Anterior cingulate cortex (tissue), 58 donors: Measurements from ENCODE around the gene USP19.

ENCODE experiments used
- DNase-seq, 58 donors: peaks; one replicate each; lab custom pipeline; 2025; lab: John Stamatoyannopoulos, UW

Gene USP19

DNA sequence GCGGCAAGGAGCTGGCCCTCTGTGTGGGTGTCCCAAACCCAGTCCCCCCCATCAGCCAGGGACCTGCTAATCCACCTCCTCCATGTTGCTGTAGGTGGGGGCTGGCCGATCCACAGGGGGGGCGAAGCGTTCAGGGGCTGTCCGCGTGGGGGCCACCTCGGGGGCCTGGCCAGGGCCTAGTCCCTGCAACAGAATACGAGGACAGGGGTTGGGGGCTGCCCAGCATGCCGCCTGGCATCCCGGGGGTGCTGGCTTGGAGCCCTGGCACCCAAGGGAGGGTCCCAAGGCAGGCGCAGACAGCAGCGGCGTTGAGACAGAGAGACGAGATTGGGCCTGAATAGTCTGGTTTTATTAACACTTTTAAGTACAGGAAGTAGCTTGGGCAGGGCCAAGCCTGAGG, 12.3 kb downstream of the USP19 start:
- DNase-seq, result no peak

DNA sequence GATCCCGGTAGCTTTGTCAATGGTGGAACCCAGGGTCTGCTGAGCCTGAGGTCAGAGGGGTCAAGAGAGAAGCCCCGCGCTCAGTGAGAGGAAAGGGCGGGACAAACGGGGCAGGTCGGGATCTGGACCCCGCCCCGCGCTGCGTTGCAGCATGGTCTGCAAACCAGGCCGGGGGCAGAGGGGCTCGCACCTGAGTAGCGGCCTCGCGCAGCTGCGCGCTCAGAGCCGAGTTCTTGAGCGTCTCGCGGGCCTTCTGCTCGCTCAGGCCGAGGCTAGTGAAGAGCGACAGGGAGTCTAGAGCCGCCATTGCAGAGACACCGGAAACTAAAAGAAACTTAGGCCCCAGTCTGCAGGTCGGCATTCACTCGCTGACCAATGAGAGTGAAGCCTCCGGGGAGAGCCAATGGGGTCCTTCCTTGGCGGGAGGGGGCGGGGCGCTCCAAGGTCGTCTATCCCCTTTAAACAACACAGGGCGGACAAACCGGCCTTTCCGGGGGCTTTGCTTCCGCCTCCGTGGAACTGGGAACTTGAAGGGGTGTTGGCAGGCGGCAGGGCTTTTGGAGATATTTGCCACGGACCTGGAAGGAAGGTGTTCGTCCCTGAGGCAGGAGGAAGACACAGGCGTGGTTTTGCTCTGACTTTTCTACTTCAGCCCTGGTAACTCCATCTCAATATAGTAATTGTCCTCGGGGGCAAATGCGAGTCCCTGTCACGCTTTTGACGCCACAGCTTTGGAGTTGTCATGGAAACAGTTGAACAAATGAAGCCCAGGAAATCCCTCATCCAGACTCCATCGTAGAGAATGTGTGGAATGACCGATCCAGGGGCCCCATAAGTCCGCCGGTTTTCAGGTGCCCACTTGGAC, 16.0 kb downstream of the USP19 start, which contains the start of gene QARS1:
Gene QARS1 (minus strand): TSS at position 331 of the 865 bp plus-strand sequence. CDS start 24 bp downstream, at position 307.
- DNase-seq, result peak; percentile 56 to 97 (median 90)

- DNase-seq, result no peak
Observed at GRCh38 chr3:49104052-49104426, 16.6 kb downstream of the USP19 start.

GRCh38 chr3:49100046-49100615, 20.5 kb downstream of the USP19 start:
- no peak for DNase-seq

DNA sequence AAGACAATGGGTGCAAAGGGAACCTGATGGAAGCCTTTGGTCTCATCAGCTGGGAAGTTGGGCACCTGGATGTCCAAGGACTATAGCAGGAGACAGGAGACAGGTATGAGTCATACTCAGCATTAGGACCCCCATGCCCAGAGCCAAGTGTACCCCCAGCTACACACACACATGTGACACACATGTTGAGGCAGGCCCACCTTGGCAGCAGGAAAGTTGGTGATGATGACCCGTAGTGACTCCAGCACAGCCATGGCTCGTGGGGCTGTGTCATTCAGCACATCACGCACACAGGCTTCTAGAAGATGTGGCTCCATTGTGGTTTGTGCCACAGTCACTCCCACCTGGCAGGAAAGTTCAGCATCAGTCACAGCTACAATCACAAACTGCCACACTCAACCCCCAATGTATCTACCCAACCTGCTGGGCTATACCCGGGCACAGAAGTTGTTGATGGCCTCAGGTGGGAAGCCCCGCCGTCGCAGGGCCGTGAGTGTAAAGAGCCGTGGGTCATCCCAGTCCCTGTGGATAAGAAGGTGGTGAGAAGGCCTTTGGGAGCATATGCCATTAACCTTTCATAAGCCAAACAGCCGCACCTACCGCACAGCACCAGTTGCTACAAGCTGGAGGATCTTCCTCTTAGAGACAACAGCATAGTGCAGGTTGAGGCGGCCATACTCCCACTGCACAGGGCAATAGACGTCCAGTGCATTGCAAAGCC, 21.6 kb downstream of the USP19 start:
- DNase-seq, result no peak

DNA sequence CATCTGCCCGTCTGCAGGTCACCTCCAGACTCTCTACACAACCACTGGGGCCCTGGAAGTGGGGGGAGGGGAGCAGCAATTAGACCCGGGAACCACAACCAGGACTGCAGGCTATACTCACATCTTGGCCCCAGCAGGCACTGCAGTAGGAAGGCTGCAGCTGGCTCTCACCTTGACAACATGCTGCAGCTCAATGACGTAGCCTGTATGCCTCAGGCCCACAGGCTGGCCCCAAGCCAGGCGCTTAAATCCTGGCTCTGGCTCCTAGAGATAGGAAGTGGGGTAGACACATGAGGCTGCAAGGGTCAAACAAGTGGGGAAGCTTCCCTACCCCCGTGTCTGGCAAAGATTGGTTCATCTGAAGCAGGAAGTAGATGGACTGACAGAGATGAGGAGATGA, 22.2 kb downstream of the USP19 start:
- DNase-seq, result no peak

- peak; percentile 89 to 100 (median 98) for DNase-seq
Observed at GRCh38 chr3:49093853-49094767, 26.5 kb downstream of the USP19 start, which contains the start of gene QRICH1. QRICH1 (minus strand) TSS chr3:49094071; CDS start chr3:49077017, 17,054 bp downstream.

GRCh38 chr3:49092938-49093852, 27.4 kb downstream of the USP19 start:
- DNase-seq, result peak; percentile 28 to 87 (median 73)

DNA sequence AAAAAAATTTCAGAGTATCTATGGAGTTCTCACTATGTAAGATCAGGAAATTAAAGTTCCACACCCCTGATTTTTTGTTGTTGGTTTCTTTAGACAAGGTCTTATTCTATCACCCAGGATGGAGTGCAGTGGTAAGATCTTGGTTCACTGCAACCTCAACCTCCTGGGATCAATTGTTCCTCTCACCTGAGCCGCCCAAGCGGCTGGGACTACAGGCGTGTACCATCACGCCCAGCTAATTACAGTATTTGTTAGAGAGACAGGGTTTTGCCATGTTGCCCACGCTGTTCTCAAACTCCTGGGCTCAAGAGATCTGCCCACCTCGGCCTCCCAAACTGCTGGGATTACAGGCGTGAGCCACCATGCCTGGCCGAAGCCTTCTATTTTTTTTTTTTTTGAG, 39.2 kb downstream of the USP19 start:
- DNase-seq, result no peak

- DNase-seq, result no peak
Observed at GRCh38 chr3:49079270-49079669, 41.4 kb downstream of the USP19 start.

GRCh38 chr3:49076646-49077045, 44.0 kb downstream of the USP19 start:
- no peak for DNase-seq

GRCh38 chr3:49076116-49076515, 44.5 kb downstream of the USP19 start:
- no peak for DNase-seq
